ENCODE data around the gene SPATS2L. TPM values are rescaled to one million over a fixed set of nuclear protein-coding genes. Genes with fewer than 3 reads are reported as not detected.

The SPATS2L gene
- total RNA-seq, 1 experiment from 2014 or later: 112 TPM

GRCh38 chr2:200418399-200418798 is 111.9 kb downstream of the SPATS2L start:
- Mint-ChIP-seq H3K9me3 (no peaks in the 10 kb centered on the region), H3K36me3 (peaks cover 64% of the 10 kb centered on the region), H3K4me1 (peaks cover 31% of the 10 kb centered on the region), H3K4me3 (no peak overlapping the region), H3K27me3 (ENCODE audit: low read depth) (no peaks in the 10 kb centered on the region), H3K27ac (peak overlapping the region; percentile 94)
- CTCF ChIA-PET: interaction anchor here (1.0 to 2.7 kb wide), 2 partner anchors 66 to 433 kb away, joined by 3 to 5 read pairs; no protein-coding TSS in a partner anchor
- TF ChIP-seq MYBL2 (CRISPR knock-in tag; IDR thresholded peaks at IDR 0.05): no peak
- TF ChIP-seq, protein P1, sequence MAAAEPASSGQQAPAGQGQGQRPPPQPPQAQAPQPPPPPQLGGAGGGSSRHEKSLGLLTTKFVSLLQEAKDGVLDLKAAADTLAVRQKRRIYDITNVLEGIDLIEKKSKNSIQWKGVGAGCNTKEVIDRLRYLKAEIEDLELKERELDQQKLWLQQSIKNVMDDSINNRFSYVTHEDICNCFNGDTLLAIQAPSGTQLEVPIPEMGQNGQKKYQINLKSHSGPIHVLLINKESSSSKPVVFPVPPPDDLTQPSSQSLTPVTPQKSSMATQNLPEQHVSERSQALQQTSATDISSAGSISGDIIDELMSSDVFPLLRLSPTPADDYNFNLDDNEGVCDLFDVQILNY (CRISPR knock-in tag; IDR thresholded peaks at IDR 0.05): no peak
- TF ChIP-seq NR3C1 (CRISPR knock-in tag; conservative IDR thresholded peaks at IDR 0.05; ENCODE audit: low read depth): no peak
- no peak for TF ChIP-seq ETV6 (CRISPR knock-in tag; IDR thresholded peaks at IDR 0.05)
- TF ChIP-seq GTF2I (CRISPR knock-in tag; conservative IDR thresholded peaks at IDR 0.05): no peak
- TF ChIP-seq CREB1 (CRISPR knock-in tag; IDR thresholded peaks at IDR 0.05): no peak
- TF ChIP-seq SMAD4 (CRISPR knock-in tag; IDR thresholded peaks at IDR 0.05): no peak
- no peak for TF ChIP-seq PREB (CRISPR knock-in tag; IDR thresholded peaks at IDR 0.05; ENCODE audit: borderline replicate concordance)
- TF ChIP-seq GABPB1 (CRISPR knock-in tag; IDR thresholded peaks at IDR 0.05): no peak
- no peak for TF ChIP-seq NFE2L1 (CRISPR knock-in tag; IDR thresholded peaks at IDR 0.05)
- TF ChIP-seq, protein P2, sequence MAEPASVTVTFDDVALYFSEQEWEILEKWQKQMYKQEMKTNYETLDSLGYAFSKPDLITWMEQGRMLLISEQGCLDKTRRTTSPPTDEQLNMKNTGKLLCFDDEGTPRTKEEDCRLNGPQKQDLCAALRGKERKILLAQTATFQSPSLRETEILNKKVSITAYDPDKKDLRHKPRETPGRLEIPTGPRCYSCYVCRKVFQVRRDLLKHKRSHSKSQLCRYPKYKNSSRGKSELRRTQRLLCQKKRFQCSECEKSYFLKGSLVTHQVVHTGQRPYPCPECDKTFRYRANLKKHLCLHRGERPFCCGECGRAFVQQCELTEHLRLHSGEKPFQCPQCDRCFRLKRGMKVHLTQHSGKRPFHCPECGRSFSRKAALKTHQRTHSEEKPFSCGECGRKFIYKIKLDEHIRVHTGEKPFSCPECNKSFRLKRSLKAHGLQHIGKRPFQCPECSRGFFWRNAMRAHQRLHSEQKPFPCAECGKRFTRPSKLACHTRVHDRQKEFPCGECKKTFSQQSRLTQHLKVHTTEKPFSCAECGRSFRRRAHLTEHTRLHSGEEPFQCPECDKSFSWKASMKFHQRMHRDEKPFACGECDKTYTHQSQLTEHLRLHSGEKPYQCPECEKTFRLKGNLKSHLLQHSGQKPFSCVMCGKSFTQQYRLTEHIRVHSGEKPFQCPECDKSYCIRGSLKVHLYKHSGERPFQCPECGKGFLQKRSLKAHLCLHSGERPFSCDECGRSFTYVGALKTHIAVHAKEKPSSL (CRISPR knock-in tag; conservative IDR thresholded peaks at IDR 0.05): no peak
- TF ChIP-seq ATF6 (CRISPR knock-in tag; IDR thresholded peaks at IDR 0.05): no peak
- no peak for TF ChIP-seq TCF7 (CRISPR knock-in tag; IDR thresholded peaks at IDR 0.05; ENCODE audit: low read depth)
- TF ChIP-seq RORB (CRISPR knock-in tag; IDR thresholded peaks at IDR 0.05): no peak
- TF ChIP-seq SP1 (CRISPR knock-in tag; conservative IDR thresholded peaks at IDR 0.05): no peak
- TF ChIP-seq CREM (CRISPR knock-in tag; IDR thresholded peaks at IDR 0.05): no peak
- TF ChIP-seq ERG (CRISPR knock-in tag; IDR thresholded peaks at IDR 0.05): no peak
- no peak for TF ChIP-seq SMAD3 (CRISPR knock-in tag; IDR thresholded peaks at IDR 0.05; ENCODE audit: borderline replicate concordance)
- no peak for TF ChIP-seq STAT6 (CRISPR knock-in tag; conservative IDR thresholded peaks at IDR 0.05; ENCODE audit: low read depth)
- TF ChIP-seq, protein P3, sequence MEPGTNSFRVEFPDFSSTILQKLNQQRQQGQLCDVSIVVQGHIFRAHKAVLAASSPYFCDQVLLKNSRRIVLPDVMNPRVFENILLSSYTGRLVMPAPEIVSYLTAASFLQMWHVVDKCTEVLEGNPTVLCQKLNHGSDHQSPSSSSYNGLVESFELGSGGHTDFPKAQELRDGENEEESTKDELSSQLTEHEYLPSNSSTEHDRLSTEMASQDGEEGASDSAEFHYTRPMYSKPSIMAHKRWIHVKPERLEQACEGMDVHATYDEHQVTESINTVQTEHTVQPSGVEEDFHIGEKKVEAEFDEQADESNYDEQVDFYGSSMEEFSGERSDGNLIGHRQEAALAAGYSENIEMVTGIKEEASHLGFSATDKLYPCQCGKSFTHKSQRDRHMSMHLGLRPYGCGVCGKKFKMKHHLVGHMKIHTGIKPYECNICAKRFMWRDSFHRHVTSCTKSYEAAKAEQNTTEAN (CRISPR knock-in tag; IDR thresholded peaks at IDR 0.05): no peak
- DNase-seq (ENCODE audit: low spot score) (no peak), ATAC-seq (no peak; the same call in 1 of the 2 replicates)
- POLR2A ChIA-PET: no interaction called here
